ENCODE measurements around the gene SLC16A11. TPM values are rescaled to one million over a fixed set of nuclear protein-coding genes. Genes with fewer than 3 reads are reported as not detected.

SLC16A11 gene
- total and polyA plus RNA-seq, 10 of the 15 experiments (the other 5 are each of a cell fraction or from before 2014, with no cell fraction given), result 0.11 to 2.7 (median 0.84) TPM

- TF ChIP-seq EZH2 (IDR thresholded peaks at IDR 0.05; ENCODE audit: borderline replicate concordance, control insufficient read depth, low read depth, low read length) (no peak), BMI1 (IDR thresholded peaks at IDR 0.05; ENCODE audit: borderline replicate concordance) (no peak), RB1 (IDR thresholded peaks at IDR 0.05; ENCODE audit: borderline replicate concordance) (peak; percentile 27; the same call in 1 of the 2 replicates), MXI1 (IDR thresholded peaks at IDR 0.05; ENCODE audit: low read depth, low read length) (no peak; the same call in 1 of the 2 replicates), SREBF2 (IDR thresholded peaks at IDR 0.05; ENCODE audit: low read length) (no peak), MYC (IDR thresholded peaks at IDR 0.05; ENCODE audit: insufficient read depth, insufficient read length, insufficient replicate concordance, low read length, severe bottlenecking) (peak; percentile 36)
- TF ChIP-seq, protein P1, sequence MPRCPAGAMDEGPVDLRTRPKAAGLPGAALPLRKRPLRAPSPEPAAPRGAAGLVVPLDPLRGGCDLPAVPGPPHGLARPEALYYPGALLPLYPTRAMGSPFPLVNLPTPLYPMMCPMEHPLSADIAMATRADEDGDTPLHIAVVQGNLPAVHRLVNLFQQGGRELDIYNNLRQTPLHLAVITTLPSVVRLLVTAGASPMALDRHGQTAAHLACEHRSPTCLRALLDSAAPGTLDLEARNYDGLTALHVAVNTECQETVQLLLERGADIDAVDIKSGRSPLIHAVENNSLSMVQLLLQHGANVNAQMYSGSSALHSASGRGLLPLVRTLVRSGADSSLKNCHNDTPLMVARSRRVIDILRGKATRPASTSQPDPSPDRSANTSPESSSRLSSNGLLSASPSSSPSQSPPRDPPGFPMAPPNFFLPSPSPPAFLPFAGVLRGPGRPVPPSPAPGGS (IDR thresholded peaks at IDR 0.05; ENCODE audit: borderline replicate concordance, insufficient read depth, low read depth, low read length, poor library complexity, severe bottlenecking), result no peak
- TF ChIP-seq, protein P2, sequence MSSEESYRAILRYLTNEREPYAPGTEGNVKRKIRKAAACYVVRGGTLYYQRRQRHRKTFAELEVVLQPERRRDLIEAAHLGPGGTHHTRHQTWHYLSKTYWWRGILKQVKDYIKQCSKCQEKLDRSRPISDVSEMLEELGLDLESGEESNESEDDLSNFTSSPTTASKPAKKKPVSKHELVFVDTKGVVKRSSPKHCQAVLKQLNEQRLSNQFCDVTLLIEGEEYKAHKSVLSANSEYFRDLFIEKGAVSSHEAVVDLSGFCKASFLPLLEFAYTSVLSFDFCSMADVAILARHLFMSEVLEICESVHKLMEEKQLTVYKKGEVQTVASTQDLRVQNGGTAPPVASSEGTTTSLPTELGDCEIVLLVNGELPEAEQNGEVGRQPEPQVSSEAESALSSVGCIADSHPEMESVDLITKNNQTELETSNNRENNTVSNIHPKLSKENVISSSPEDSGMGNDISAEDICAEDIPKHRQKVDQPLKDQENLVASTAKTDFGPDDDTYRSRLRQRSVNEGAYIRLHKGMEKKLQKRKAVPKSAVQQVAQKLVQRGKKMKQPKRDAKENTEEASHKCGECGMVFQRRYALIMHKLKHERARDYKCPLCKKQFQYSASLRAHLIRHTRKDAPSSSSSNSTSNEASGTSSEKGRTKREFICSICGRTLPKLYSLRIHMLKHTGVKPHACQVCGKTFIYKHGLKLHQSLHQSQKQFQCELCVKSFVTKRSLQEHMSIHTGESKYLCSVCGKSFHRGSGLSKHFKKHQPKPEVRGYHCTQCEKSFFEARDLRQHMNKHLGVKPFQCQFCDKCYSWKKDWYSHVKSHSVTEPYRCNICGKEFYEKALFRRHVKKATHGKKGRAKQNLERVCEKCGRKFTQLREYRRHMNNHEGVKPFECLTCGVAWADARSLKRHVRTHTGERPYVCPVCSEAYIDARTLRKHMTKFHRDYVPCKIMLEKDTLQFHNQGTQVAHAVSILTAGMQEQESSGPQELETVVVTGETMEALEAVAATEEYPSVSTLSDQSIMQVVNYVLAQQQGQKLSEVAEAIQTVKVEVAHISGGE (CRISPR knock-in tag; IDR thresholded peaks at IDR 0.05), result no peak
Observed at GRCh38 chr17:7035591-7036368, 8.1 kb downstream of the SLC16A11 start, which contains the start of gene SLC16A13 (continued).

Measured in GM12878 (cell line).